Smooth muscle cell (in vitro differentiated cells): Measurements from ENCODE around the gene ITGAL. TPM values are rescaled to one million over a fixed set of nuclear protein-coding genes. Genes with fewer than 3 reads are reported as not detected.

ENCODE experiments used
- DNase-seq: peaks from one replicate; lab custom pipeline; 2025; ENCODE audit not compliant: unreplicated experiment; lab: John Stamatoyannopoulos, UW
- H2AFZ ChIP-seq: fragments of 200-600 bp; sonication (generic); 2 replicates; pipeline ENCODE4 v1.6.0; 2016; ENCODE audit warnings: antibody characterized with exemption, low read depth, mild to moderate bottlenecking
- H3F3A ChIP-seq: fragments of 200-600 bp; sonication (generic); 2 replicates; pipeline ENCODE4 v1.6.0; 2017; ENCODE audit warnings: antibody characterized with exemption, low read depth
- H3K27ac ChIP-seq: fragments of 200-600 bp; sonication (generic); 2 replicates; pipeline ENCODE4 v1.5.1; 2016; ENCODE audit warnings: low read depth, mild to moderate bottlenecking
- H3K27me3 ChIP-seq: fragments of 200-600 bp; sonication (generic); 2 replicates; pipeline ENCODE4 v1.6.1; 2016; ENCODE audit warnings: low read depth, mild to moderate bottlenecking
- H3K36me3 ChIP-seq: fragments of 200-600 bp; sonication (generic); 2 replicates; pipeline ENCODE4 v1.5.1; 2016; ENCODE audit warnings: low read depth
- H3K4me1 ChIP-seq: fragments of 200-600 bp; sonication (generic); 2 replicates; pipeline ENCODE4 v1.5.1; 2016; ENCODE audit warnings: low read depth
- H3K4me2 ChIP-seq: fragments of 200-600 bp; sonication (generic); 2 replicates; pipeline ENCODE4 v1.6.0; 2016; ENCODE audit warnings: mild to moderate bottlenecking
- H3K4me3 ChIP-seq: fragments of 200-600 bp; sonication (generic); 2 replicates; pipeline ENCODE4 v1.5.1; 2016; ENCODE audit warnings: mild to moderate bottlenecking
- H3K79me2 ChIP-seq: fragments of 200-600 bp; sonication (generic); 2 replicates; pipeline ENCODE4 v1.6.0; 2016; ENCODE audit warnings: low read depth, mild to moderate bottlenecking
- H3K9ac ChIP-seq: fragments of 200-600 bp; sonication (generic); 2 replicates; pipeline ENCODE4 v1.6.0; 2016; ENCODE audit warnings: low read depth
- H3K9me3 ChIP-seq: fragments of 200-600 bp; sonication (generic); replicated peaks from 2 replicates; pipeline ENCODE4 v1.5.1; 2016; ENCODE audit warnings: low read depth
- H4K20me1 ChIP-seq: fragments of 200-600 bp; sonication (generic); 2 replicates; pipeline ENCODE4 v1.6.0; 2016; ENCODE audit warnings: low read depth
- CTCF ChIP-seq: fragments of 200-600 bp; sonication (generic); IDR thresholded peaks from 2 replicates; pipeline ENCODE4 v1.5.1; 2017; ENCODE audit warnings: borderline replicate concordance, mild to moderate bottlenecking, antibody characterized with exemption; ENCODE audit not compliant: insufficient read depth, poor library complexity, severe bottlenecking
- WGBS: methylation state at CpG from one replicate; pipeline ENCODE4 v1.1.7; 2016; ENCODE audit warnings: low lambda C conversion rate; 5-methylcytosine and 5-hydroxymethylcytosine counted together
- polyA plus RNA-seq: library from polyadenylated mRNA; unstranded; fragments of >200 nt; fragmentation: Nextera tagmentation; extraction: Ambion mirVana; gene quantifications from 2 replicates; pipeline ENCODE4 v1.2.1, GENCODE V29; 2016
- total RNA-seq: library from RNA; depleted of rRNA; stranded (reverse); fragments of >200 nt; gene quantifications from 2 replicates; pipeline ENCODE4 v1.2.3, GENCODE V29; 2014

ITGAL gene
- total and polyA plus RNA-seq, 2 experiments from 2014 or later, result not detected

- Histone ChIP-seq H3K9ac (no peak overlapping the region), H2AFZ (no peak overlapping the region), H3K36me3 (no peaks in the 10 kb centered on the region), H3K4me3 (no peak overlapping the region), H4K20me1 (no peaks in the 10 kb centered on the region), H3K9me3 (no peaks in the 10 kb centered on the region), H3K27ac (no peak overlapping the region), H3F3A (no peaks in the 10 kb centered on the region), H3K4me1 (no peaks in the 10 kb centered on the region), H3K4me2 (no peak overlapping the region), H3K79me2 (no peaks in the 10 kb centered on the region), H3K27me3 (no peaks in the 10 kb centered on the region)
- no peak for TF ChIP-seq CTCF
- 95% methylated on average over 1 of the region's 1 CpG for WGBS
- no peak for DNase-seq
Measured at GRCh38 chr16:30456302-30456701, 16.2 kb upstream of the ITGAL start.

GRCh38 chr16:30457256-30457655 lies 15.3 kb upstream of the ITGAL start:
- Histone ChIP-seq H3K27ac (no peak overlapping the region), H3K4me2 (no peak overlapping the region), H3F3A (no peaks in the 10 kb centered on the region), H3K9me3 (no peaks in the 10 kb centered on the region), H3K9ac (no peak overlapping the region), H4K20me1 (no peaks in the 10 kb centered on the region), H2AFZ (no peak overlapping the region), H3K4me3 (no peak overlapping the region), H3K79me2 (no peaks in the 10 kb centered on the region), H3K27me3 (no peaks in the 10 kb centered on the region), H3K4me1 (no peaks in the 10 kb centered on the region), H3K36me3 (no peaks in the 10 kb centered on the region)
- WGBS, result 94% methylated on average over 1 of the region's 1 CpG
- DNase-seq, result no peak
- no peak for TF ChIP-seq CTCF

GRCh38 chr16:30457743-30458560 lies 14.6 kb upstream of the ITGAL start:
- Histone ChIP-seq H3F3A (no peaks in the 10 kb centered on the region), H3K36me3 (no peaks in the 10 kb centered on the region), H3K9ac (no peak overlapping the region), H4K20me1 (no peaks in the 10 kb centered on the region), H3K4me2 (no peak overlapping the region), H3K4me1 (no peaks in the 10 kb centered on the region), H3K9me3 (no peaks in the 10 kb centered on the region), H3K4me3 (no peak overlapping the region), H3K79me2 (no peaks in the 10 kb centered on the region), H3K27ac (no peak overlapping the region), H2AFZ (no peak overlapping the region), H3K27me3 (no peaks in the 10 kb centered on the region)
- 96% methylated on average over 16 of the region's 16 CpGs for WGBS
- no peak for DNase-seq
- no peak for TF ChIP-seq CTCF
